Loucy (cell line): Measurements from ENCODE around the gene ZNF648.

ENCODE experiments used
- EZH2phosphoT487 ChIP-seq: fragments of 200-600 bp; IDR thresholded peaks from 2 replicates; pipeline ENCODE4 v1.6.1; 2018; ENCODE audit warnings: antibody characterized with exemption, mild to moderate bottlenecking, moderate library complexity, borderline replicate concordance
- TF ChIP-seq, protein P1 (sequence below): fragments of 200-600 bp; sonication (generic); conservative IDR thresholded peaks from 2 replicates; pipeline ENCODE4 v1.5.1; 2014; ENCODE audit warnings: mild to moderate bottlenecking, antibody characterized with exemption, low read length

DNA sequence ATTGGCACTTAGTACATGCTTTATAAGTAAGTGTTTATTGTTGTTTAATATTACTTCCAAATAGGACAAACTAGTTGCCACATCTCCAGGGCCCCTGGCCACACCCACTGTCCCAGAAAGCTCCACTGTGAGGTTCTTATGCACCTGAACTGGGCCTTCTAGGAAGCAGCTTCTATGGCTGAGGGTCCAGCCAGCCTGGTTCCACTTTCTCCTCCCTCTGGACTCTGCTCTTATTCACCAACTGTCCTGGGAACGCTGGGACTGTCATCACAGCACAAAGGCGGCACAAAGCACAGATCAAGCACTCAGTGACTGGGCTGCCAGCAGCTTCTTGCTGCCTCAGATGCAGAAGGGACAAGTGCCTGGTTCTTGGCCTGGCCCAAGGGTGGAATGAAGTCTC, 29.6 kb upstream of the ZNF648 start:
- TF ChIP-seq, protein P1, sequence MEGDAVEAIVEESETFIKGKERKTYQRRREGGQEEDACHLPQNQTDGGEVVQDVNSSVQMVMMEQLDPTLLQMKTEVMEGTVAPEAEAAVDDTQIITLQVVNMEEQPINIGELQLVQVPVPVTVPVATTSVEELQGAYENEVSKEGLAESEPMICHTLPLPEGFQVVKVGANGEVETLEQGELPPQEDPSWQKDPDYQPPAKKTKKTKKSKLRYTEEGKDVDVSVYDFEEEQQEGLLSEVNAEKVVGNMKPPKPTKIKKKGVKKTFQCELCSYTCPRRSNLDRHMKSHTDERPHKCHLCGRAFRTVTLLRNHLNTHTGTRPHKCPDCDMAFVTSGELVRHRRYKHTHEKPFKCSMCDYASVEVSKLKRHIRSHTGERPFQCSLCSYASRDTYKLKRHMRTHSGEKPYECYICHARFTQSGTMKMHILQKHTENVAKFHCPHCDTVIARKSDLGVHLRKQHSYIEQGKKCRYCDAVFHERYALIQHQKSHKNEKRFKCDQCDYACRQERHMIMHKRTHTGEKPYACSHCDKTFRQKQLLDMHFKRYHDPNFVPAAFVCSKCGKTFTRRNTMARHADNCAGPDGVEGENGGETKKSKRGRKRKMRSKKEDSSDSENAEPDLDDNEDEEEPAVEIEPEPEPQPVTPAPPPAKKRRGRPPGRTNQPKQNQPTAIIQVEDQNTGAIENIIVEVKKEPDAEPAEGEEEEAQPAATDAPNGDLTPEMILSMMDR, result no peak
- no peak for TF ChIP-seq EZH2phosphoT487
